ENCODE measurements around the gene DIAPH2.

DIAPH2 gene

DNA sequence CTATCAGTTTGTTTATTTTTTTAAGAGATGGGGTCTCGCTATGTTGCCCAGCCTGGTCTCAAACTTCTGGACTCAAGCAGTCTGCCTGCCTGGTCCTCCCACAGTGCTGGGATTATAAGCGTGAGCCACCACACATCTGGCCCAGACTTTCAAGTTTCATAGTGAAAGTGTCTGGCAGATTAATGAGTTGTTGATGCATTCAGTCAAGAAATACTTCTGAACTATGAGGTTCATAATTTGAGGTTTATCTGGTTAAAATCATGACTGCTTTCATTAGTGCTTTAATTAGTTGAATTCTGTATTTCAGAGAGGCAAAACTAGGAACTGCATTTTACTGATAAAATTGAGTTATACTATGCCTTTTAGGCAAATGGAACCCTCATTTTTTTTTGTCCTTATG, 837.7 kb downstream of the DIAPH2 start:
- no peak for DNase-seq

DNA sequence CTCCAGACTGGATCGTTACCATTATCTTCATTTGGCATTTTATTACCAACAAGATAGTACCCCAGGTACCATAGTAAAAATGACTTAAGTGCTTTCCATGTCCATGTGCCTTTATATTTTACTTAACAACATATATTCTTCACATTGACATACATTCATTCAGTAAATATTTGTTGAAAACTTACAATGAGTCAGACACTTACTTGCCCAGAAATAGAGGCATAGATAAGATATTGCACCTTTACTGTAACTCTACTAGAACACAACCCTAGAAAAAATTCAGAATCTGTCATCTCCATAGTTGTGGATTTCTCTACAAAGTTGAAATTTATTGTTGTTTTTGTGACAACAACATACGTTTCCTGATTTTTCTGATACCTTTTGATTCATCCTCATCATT, 839.7 kb downstream of the DIAPH2 start:
- DNase-seq: no peak

DNA sequence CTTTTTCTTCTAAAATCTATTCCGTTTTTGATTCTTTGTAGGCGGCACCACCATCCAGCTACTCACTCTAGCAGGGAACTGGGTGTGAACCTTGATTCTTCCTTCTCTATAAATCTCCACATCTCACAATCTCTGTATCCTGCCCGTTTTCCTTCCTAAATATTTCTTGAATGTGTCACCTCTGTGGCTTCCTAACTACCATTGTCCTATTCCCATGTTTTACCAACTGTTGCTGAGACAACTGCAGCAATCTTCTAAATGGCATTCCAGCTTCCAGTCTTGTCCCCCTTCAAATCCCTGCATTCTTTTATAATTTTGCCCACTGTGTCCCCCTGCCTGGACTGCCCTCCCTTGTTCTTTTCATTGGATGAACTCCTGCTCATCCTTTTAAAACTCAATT, 840.4 kb downstream of the DIAPH2 start:
- DNase-seq: no peak

DNA sequence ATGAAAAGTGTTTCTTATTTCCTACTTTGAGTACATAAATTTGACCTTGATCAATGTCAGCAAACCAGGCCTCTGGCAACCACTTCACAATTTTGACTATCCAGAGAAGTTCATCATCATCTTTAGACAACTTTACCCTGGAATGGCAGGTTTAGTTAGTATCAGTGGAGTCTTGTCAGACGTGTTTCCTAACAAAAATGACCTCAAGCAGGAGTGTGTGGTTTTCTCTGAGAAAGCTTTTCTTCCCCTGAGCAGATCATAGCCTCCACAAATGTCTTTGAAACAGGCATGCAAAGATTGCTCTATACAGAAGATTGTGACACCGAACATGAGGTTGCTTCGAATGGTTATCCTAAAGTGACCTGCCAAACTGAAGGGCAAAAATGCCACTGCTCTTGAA, 841.3 kb downstream of the DIAPH2 start:
- no peak for DNase-seq

DNA sequence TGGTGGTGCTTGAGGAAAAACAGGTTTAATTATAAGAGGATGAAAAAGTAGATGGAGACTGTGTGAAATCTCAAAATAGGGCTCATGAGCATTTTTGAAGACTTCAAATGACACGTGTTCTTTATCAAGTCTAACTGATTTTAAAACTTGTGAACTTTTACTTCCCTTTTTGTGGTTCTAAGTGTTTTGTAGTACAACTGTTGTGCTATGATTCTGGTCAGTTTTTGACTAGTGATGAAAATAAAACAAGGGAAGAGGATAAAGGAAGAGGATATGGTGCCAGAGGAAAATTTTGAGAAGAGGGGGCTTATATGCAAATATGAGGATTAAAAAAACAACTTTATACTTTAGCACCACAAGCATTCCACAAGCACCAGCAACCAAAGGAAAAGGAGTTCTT, 843.1 kb downstream of the DIAPH2 start:
- DNase-seq: no peak

DNA sequence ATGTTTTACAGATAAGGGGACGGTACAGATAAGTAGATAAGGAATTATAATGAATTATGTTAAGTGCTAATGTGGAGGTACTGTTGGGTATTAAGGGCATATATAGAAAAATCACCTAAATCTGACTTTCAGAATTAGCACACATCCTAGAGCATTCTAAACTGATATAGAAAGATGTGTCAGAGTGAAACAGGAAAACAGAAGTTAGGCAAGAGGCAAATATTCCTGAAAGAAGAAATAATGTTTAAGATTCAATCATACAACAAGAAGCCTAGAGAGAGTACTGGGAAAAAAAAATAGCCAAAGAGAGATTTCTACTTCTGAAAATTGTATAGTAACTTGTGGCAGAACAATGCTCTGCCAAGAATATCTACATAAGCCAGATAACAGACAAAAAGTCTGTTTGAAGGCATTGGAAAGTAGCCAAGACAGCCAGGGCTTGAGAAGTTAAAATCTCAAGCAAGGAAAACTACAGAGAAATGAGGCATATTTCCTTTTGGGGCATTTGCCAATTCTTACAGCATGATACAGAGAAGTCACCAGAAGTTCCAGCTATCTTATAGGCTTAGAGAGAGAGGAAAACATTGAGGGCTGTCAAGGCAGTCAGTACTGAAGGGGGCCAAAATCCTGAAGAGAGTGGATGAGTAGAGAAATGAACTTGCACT, 845.0 kb downstream of the DIAPH2 start:
- DNase-seq: no peak

DNA sequence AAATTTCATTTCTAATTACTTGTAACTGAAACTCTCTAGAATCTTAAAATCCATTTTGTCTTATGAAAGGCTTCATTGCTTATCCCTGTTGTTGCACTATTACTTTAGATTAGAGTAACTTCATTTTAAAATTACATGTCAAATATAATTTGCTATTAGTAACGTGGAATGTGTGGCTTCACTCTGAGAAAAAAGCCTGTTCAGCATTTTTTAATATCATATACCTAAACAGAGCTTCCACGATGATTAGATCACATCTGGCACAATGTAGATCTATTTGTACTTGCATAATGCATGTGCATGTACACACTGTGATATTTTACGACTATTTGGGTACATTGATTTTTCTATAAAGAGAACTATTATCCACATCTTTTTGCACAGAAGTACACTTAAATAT, 847.2 kb downstream of the DIAPH2 start:
- DNase-seq: no peak

DNA sequence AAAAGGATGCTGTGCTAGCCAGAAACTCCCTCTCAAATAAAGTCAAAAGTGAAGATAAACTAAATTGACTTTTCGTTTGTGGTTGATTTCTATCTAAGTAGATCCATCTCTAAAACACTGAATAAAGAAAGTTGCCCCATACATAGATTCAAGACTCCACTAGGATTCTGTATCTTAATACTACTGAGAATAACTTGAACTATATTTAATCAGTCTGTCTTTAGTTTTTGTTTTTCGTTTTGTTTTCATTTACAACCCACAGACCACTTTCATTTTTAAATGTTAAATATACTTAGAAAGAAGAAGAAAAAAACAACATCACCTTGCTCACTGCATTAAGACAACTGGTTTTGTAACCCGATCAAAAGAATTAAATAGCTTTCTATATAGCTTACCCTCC, 854.1 kb downstream of the DIAPH2 start:
- no peak for DNase-seq

DNA sequence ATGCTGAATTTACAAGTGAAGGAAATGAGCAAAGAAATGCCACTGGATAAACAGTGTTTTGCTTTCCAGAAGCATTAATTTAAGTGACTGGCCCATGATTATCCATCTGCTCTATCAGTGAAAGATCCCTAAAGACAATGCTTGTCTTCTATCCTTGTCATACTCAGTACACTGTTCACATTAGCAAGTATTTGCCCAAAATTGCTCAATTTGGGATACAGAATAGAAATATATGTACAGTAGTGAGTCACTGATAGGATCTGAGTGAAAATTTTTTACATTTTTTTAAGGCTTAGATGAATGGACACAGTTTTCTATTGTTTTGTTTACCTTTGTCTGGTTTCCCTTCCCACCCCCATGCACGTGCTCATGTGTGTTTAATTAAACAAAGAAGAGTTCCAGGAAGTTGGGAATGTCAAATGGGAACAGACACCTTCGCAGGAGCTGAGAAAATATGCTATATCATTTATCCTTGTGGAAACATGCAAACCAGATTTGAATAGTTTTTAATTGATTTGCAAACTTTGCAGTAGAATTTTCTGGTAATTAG, 855.4 kb downstream of the DIAPH2 start:
- no peak for DNase-seq

DNA sequence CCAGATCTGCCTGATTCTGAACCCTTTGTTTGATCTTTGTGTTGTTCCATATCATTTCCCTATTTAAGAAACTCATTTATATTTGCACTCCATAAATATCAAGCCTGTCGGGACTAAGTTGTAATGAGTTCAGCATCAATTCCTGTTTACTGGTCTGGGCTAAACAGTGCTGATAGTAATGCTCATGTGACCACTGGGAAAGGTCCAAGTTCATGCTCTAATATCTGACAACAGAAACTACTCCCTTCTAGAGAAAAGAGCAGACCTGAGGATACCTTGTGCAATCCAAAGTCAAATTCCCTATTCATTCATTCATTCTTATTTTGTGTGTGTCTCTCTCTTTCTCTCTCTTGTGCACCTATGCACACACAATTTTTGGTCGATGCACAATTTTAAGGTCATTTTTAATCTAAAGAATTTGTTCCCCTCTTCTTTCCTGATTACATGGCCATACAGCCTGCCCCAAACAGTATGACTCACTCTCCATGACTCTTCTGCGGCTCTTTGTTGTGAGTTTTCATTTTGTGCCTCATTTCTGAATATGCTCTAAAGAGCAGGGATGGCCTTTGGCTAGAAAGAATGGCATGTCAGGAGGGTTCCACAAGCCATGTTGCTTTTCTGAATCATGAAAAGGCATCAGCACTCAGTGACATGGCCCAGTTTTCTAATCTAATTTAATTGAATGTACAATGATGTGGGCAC, 863.4 kb downstream of the DIAPH2 start:
- no peak for DNase-seq

DNA sequence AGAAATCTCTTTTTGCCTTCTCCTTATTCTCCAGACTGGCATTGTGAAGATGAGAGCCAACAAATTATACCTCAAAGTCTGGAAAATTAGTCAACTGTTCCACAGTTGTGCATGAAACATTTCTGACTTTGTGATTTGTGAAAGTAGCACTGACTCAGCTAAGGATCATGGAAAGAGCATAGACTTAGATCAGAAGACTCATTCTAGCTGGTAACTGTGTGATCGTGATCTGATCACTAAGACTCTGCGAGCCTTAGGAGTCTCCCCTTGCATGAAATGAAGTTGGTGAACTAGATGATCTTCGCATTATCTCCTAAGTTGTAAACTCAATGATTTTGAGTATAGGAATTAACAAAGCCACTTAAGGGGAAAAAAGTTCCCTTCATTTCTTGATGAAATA, 867.2 kb downstream of the DIAPH2 start:
- DNase-seq: no peak

DNA sequence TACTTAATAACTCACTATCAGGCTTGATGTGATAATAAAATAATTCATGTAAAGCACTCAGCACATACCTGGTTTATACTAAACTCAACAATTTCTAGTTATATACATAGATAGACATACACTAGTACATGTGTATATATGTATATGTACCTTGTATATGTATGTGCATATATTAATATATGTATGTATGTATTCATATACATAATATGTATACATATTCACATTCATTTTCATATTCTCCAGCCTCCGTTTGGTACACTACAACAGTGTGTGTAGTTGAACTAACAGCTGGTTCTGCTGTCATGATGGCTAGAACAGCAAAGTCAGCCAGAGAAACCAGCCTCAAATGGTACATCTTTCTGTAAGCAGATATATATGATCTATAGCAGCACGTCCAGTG, 869.2 kb downstream of the DIAPH2 start:
- DNase-seq: no peak

DNA sequence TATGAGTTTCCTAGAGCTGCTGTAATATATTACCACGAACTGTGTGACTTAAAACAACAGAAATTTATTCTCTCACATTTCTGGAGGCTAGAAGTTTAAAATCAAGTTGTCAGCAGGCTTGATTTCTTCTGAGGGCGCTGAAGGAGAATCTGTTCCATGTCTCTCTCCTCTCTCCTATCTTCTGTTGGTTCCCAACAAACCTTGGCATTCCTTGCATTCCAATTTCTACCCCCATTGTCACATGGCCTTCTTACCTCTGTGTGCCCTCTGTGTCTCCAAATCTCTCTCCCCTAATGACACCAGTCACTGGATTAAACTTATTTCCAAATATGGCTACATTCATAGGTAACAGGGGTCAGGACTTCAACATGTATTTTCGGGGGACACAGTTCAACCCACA, 871.7 kb downstream of the DIAPH2 start:
- no peak for DNase-seq

DNA sequence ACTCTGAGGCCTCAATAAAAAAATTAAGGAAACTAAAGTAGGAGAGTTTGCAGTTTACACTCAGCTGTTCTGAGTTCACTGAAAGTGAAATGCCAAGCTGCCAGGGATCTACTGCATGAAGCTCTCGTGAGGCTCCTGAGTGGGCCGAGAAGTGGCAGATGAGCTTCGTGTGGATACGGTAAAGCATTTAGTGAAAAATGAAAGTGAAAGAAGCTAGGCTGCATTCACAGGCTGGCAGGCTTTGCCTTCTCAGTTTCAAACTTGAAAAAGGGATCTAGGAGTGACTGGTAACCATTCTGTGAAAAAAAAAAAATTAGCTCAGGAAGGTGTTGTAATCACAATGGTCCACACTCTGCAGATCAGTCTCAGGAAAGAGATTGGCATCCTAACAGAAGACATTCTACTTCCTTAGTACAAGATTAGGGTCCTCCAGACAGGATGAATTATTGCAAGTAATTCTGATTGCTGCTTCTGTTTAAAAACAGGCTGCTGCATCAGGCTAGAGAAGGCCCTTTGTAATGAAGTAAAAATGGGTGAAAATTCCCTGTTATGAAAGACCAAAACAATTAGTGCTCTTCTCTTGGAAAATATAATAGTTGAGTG, 879.0 kb downstream of the DIAPH2 start:
- peak; percentile 51 for DNase-seq

DNA sequence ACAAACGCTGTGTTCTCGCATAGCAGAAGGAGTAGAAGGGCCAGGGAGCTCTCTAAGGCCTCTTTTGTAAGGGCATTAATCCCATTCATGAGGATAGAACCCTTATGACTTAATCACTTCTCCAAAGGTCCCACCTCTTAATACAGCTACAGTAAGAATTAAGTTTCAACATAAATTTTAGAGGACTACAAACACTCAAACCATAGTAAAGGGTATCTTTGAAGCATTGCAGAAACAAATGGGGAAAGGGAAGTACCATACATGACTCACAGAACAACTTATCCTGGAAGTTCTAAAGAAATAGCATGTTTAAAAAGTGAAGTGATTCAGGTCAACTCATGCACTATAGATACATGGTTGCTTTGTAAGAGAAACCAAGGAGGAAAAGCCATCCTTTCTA, 879.9 kb downstream of the DIAPH2 start:
- no peak for DNase-seq

DNA sequence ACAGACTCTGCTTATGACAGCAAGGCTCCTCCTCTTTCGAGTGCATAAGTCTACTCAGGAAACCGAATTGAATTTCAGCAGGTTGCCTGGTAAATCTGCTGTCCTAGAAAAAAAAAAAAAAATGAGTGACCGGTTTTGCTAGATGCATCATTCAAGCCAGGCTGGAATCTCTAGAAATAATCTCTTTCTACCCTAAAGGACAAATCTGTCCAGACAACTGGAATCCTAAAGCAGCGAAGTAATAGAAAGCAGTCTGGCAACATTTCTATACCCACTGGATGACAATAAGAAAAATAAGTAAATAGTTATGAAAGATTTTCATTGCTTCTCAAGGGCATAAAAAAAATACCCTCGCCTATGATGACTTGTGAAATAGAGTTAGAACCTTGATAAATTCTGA, 902.5 kb downstream of the DIAPH2 start:
- no peak for DNase-seq

DNA sequence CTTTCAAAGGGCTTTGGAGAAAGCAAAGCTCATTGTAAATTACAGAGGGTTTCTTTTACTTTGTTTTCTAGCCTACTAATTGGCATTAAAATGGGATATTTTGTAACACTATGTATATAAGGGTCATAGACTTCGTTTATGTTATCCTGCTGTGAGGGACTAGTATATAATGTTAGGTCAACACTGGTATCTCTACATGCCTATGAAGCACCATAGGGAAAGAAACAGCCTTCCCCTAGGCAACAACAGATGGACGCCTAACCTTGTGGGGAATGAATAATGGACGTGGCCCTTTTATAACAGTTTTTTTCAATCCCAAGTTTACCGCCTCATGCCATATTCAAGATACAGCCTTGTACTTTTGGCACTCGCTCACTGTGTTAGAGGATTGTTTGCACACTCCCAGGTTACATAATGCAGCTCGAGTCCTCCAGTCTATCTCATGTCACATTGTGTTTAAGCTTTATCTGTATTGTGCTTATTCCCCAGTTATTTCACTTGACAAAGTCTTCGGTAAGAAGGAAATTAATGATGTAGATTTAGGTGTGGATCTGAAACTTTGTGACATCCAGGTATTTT, 910.1 kb downstream of the DIAPH2 start:
- no peak for DNase-seq

DNA sequence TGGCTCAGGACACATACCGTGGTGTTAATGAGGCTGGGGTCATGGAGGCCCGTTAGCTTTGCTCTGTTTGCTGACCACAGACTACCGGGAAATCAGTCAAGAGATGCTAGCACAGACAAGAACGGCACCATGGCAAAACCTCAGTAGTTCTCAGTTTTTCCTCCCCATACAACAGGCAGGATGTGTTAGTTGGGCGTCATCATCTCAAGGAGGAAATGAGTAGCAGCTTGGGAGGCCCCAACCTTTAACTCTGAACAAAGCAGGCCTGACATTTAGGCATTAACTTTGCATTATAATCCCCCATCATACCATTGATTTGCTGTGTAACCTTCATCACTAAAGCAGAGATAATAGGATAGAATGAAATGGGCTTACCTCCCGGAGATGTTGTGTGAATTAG, 913.3 kb downstream of the DIAPH2 start:
- DNase-seq: peak; percentile 30

DNA sequence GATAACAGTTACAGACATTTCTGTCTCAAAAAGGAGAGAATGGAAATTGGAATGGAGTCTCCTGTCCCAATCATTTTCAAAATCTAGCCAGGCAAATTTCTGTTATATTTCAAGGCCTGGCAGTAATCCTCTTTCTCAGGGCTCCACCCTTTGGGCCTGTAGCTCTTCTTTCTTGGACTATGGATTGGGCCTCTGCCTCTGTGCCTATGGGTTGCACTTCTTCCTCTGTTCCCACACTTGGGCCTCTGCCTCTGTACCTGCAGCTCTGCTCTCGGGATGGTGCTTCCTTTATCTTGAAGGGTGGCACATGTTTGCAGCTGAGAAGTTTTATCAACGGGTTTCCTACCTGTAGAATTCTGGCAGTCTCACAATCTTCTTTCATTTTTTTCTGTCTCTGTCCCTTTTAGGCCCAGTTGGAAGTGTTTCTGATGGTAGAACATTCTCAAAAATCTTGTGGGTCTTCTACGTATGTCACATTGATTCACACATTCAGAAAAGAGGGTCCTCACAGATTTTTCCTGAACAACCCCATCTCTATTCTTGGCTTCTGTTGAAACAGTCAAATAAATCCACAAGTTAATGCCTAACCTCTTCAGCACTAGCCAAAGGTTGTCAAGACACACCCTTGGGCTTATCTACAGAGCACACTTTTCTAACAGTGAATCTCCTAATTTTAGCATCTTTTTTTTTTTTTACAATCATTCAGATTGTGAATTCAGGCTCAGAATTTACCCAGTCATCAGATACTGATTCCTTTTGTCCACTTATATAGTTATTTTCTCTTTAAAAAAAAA, 918.0 kb downstream of the DIAPH2 start:
- no peak for DNase-seq

DNA sequence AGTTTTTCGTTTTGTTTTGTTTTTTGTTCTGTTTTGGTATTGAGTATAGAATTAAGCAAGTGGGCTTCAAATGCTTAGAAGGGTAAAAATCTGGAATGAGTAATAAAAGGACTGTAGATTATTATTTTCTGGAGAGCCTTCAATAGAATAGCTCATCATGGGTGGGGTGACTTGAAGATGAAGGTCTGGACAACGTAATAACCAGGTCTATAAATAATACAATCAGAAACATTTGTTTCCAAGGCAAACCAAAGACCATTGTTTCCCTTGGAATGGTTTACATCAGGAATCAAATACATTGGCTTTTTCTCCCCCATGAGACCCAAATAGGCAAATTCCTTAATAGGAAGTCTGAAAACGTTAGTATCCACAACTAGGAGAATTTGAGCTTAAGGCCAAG, 920.6 kb downstream of the DIAPH2 start:
- no peak for DNase-seq

DNA sequence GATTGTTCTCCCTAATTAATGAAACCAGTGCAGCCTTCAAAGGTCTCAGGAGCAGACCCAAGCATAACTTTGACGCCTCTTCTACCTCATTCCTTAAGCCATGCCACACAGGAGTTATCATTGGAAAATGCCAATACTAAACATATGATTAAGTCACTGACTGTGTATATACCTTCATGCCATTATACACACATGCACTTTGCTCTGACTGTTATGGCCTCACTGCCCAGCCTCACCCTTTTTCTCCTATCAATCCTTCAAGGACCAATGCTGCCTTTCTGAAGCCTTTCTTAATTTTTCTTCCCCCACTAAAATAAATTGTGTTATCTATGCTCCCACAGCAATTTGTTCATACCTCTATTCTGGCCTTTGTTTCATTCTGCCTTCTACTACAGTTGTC, 924.7 kb downstream of the DIAPH2 start:
- no peak for DNase-seq

DNA sequence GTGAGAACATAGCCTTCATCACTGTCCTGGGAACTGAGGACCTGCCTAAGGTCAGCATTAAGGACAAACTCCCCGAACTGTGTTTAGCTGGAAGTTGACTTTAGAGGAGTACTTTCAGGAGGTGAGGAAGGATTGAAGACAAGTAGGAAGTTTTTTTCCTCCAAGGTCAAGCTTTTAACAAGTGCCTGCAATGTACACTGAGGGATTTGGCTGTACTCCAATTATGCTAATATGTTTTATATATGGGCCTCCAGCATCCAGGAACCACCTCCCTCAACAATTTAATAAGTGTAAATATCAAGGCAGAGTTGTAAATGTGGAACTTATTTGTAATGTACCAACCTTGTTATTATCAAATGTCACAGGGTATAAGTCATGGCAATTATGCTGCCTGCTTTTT, 925.3 kb downstream of the DIAPH2 start:
- DNase-seq: no peak

DNA sequence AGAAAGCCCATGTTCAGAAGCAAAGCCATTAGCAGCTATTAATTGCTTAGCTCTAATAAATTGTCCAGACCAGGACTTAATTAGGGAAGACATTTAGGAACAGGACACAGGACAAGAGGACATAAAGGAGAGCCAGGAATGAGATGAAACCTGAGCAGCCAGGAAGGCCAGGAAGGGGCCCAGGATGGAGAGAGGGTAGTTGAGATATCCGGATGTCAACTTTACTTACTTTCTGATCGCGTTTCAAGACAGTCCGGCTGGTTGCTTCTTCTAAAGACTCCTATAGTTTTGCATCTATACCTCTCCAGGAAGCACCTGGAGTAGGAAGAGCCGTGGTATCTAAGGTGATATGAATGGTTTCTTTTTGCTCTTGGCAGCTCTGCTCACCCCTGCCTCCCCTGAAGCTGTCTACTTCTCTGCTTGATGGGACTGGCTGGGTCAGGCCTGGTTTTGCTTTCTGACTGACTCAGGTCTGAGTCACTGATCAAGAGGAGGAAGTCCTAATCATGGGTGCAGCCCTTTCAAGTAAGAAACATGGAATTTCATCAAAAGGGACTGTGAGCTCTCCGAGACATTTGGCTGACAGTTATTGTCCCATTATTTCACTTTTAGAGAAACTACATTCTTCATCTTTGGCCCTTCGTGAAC, 932.4 kb downstream of the DIAPH2 start:
- DNase-seq: peak; percentile 5

Measured in activated CD4-positive, alpha-beta T cell treated with anti-CD3 and anti-CD28 coated beads for 48 hours (primary cell).